ENCODE results near the gene MAN2A1.

MAN2A1 gene

DNA sequence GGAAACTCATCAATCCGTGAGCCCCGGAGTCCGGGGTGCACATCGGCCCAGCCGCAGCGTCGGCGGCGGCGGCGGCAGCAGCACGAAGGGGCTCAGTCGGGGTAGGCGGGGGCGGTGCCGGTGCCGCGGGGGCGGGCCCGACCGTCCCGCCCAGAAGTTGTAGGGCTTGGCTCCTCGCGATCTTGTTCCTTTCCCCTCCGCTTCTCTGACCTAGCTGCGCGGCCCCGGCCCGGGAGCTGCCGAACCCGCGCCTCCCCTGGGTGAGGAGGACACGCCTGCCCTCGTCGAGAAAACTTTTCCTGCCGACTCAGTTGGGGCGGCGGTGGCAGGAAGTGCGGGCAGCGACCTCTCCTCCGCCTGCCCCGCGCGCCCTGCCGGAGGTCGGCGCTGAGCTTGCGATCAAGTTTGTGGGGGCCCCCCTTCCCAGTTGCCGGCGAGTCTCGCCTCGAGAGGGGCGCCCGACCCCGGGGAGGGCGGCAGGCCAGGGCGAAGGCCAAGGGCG is at the start of gene MAN2A1:
MAN2A1 (plus strand) TSS at position 188 of the 502 bp plus-strand sequence. CDS start 491 bp downstream, outside the sequence.
- peak; percentile 82 for DNase-seq (ENCODE audit: low spot score)

DNA sequence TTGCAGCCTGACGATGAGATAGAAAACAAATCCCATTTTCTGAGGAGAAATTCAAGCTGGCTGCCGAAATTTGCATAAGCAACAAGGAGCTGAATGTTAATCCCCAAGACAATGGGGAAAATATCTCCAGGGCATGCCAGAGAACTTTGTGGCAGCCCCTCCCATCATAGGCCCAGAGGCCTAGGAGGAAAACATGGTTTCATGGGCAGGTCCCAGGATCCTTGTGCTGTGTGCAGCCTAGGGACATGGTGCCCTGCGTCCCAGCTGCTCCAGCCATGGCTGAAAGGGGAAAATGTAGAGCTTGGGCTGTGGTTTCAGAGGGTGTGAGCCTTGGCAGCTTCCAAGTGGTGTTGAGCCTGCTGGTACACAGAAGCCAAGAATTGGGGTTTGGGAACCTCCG is 48.8 kb upstream of the MAN2A1 start:
- no peak for DNase-seq (ENCODE audit: low spot score)

DNA sequence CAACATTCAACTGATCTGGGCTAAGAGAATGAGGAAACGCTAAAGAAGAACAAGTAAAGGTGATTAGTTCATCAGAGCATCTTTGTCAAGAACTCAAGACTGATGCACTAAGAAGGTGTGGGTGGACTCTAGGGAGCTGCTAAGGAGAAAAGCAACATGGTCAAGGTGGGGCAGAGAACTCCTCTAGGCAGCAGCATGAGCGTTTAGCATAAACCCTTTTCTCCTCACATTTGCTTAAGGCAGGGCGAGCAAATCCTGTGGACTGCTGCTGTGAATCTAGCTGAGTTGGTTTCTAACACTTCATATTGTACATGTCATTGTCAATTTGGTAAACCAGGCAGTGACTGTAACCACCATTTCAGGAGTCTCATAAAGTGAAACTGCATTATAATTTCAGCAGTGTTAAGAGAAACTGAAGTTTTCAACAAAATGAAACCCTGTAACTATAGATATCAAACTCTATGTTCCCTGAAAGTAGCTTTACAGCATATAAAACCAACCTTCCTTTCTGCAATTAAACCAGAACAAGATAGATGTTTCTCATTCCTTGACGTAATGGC is 45.9 kb upstream of the MAN2A1 start:
- no peak for DNase-seq (ENCODE audit: low spot score)

DNA sequence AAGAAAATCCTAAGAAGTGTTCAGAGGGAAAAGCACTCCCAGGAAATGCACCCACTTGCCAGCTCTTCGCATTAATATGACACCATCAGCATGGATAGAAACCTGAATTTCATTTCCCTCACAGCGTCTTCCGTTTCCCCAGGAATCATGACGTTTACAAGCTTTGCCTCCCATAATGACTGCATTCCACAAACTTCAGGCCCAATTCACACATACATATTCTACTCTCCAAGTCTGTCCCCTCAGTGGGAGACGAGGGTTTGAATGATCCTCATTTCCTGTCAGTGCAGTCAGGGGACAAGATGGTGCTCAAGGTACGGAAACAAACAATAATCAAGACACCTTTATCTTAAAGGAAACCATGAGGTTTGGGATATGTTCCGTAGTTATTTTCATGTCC is 44.9 kb upstream of the MAN2A1 start:
- DNase-seq (ENCODE audit: low spot score) = no peak

DNA sequence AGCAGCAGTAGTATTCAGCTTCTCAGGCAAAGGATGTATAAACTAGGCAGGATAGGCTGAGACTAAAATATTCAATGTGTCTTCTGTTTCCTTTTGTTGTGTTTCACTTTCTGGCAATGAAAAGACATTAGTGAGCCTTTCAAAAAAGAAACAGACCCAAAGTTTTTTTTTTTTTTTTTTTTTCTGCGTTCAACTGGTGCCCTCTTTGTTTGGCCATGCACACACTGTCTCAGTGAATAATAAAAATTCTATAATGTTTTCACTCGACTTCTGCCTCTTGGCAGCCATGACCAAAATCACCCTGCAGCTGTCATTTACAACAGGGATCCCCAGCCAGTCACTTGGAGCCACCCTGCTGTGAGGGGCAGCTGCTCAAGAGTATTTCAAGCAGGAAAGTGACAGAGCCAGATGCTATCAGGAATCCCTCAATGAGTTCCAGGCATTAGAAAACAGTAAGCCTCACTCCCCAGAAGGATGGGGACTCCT is 44.0 kb upstream of the MAN2A1 start:
- no peak for DNase-seq (ENCODE audit: low spot score)

DNA sequence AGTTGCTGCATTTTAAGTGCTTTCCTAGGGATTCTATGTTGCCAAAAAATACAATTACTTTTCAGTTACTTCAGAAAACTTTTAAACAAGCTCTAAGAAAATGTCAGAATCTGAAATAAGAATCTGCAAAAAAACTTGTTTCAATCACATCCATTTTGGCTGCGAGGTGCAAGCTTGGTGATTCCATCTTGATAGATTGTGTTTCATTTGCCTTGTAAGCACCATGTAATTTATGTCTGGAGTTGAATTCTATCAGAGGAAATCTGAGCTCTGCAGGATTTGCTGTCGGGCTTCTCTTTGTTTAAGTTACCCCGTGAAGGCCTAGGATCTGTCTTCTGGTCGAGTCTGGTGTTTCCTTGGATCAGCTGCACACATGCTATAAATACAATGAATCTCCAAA is 40.4 kb upstream of the MAN2A1 start:
- DNase-seq (ENCODE audit: low spot score) = no peak

DNA sequence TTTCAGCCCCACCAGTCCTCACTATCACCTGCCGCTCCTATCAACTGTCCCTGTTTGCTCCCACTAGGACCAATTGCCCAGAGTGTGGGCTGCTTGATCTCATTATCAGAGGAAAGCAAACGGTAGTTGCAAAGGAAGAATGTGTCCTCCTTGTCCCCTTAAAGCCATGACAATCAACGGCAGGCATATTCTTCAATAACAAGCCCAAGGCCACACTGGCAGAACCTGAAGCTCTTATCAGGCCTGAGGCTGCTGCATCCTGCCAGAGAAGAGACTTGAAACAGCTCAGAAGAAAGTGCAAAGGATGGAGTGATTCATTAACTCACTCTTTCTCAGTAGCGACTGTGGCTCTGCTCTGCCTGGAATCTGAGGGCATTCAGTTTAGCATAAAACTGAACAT is 39.2 kb upstream of the MAN2A1 start:
- DNase-seq (ENCODE audit: low spot score) = no peak

DNA sequence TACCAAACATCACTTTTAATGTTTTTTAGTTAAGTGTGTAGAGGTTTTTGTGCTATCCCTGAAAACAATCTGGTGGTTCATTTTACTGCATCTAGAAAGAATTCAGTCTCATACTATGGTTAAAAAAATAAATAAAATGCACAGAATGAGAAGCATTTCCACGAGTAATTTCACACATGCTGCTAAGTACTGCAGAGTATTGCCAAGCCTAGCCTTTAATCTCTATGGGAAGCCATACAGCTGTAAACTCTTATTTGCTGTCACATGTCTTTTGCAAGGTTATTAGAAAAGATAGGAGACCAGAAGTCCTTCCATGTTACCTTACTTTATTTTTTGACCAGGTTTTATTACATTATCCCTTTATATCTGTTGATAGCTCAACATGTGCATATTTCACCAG is 37.6 kb upstream of the MAN2A1 start:
- DNase-seq (ENCODE audit: low spot score) = no peak

DNA sequence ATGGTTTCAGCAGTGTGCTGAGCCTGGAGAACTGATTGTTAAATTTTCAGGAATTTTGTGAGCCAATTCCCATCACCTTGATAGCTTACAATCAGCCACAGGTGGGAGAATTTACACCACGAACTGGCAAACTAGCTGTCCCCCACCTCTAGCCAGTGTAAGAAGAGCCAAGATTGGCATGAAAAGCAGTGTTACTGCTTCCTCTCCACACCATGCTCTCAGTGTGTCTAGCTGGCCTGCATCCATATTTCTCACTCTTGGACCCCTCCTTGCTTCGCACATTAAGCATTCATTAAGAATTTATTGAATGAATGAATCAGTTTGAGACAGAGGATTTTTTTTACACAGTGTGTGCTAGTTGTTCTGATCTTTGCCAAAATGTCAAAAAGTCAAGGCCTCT is 36.7 kb upstream of the MAN2A1 start:
- DNase-seq (ENCODE audit: low spot score) = no peak

DNA sequence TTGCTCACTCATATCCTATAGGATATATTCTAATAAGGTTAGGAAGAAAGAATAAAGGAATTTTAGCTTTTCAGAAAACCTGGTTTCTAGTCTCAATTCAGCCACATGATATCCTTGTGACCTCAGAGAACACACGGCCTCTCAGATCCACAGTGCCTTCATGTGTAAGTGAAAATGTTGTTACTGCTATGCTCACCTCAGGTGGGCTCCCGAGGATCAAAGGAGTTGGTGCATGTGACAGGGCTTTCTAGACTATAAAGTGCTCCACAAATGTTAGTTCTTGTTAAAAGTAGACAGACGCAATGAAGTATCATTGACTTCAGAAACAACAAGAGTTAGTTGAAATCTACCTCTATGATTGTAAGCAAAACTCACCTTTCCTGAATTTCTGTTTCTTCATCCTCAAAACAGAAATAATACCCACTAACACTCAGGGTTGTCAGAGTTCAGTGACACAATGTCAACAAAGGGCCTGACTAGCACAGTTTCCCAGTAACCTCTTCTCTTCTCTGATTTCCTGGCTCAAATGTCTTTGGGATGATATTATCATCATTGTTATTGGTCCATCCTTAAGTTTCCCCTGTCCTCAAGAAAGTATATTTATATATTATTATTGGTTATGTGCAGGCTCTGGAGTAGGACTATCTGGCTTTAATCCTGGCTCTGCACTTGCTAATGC is 36.0 kb upstream of the MAN2A1 start:
- DNase-seq (ENCODE audit: low spot score) = no peak

DNA sequence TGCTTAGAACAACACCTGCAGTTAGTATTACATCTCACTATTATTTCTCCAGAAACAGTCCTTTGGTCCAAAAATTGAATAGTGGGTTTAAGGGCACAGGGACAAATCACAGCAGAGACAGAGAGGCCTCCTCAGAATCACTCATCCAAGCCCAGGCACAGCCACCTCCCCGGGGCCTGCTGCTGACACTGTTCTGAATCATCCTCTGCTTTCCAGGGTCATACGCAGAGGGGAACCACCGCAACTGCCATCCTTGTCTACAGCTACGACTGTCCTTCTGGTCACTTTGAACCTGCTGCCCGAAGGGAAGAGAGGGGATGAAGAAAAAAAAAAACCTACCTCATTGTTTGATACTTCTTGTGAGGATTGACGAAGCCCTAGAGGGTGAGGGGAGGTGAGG is 35.3 kb upstream of the MAN2A1 start:
- no peak for DNase-seq (ENCODE audit: low spot score)

DNA sequence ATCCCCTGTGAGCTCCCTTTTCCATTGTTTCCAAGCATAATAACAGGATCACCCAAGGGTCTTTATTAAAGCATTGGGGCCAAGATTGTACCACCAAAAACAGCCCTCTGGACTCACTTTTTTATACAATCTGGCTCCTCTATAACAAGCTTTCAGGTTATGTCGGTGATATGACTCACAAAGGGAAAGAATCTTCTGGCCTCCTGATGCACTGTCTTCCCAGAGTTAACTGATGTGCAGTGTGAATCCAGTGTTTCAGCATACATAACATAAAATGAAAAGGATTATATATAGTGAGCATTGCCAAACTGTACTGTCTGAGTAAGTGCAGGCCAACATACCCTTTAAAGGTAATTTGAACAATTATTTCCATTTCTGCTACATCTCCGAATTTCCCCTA is 33.9 kb upstream of the MAN2A1 start:
- peak; percentile 11 for DNase-seq (ENCODE audit: low spot score)

DNA sequence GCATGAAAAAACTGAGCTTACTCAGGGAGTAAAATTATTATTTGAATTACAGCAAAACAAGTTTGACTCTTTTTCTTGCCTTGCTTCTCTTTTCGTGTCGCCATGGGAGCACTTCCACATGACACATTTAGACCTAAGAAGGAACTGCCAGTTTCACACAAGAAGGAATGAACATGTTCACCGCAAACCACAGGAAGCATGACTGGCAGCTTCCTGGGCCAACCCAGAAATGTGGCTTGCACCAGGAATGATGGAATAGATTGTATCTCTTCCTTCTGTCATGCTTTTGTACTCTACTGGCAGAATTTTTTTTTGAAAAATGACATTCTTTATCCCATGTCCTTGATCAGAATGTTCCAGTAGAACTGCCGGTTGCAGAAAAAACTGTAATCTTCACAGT is 32.9 kb upstream of the MAN2A1 start:
- DNase-seq (ENCODE audit: low spot score) = peak; percentile 86

DNA sequence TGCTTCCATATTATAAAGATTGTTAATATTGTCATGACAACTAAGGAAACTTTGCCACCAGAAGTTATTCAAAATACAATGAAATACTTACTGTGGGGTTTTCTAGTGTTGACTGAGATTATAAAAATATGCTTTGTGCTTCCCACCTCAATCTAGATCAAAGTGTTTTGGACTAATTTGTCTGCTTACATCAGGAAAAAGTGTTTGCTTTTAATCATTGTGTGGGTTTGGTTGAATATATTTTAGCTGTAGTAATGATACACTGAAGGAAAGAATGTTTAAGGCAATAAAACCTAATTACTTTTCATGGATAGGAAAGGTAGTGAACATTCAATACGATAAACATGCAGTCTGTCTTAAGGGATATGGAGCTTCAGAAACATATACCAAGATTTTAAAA is 29.8 kb upstream of the MAN2A1 start:
- peak; percentile 92 for DNase-seq (ENCODE audit: low spot score)

DNA sequence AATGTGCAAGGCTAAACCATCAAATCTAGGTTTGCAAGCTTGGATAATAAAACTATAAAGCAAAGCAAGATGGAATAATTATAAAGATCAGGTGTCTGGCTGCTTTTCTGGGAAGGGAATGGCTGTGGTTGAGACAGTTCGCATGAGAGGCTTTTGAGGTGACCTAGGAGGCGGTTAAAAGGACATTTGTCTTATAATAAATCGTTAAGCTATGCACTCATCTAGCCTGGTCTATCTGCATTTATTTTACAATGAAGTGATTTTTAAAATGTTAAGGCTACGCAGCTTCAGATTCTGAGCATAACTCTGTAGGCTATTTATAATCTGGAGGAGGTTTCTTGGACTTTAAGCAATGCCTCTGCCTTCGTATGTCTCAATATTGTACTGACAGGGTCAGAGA is 29.4 kb upstream of the MAN2A1 start:
- DNase-seq (ENCODE audit: low spot score) = no peak

DNA sequence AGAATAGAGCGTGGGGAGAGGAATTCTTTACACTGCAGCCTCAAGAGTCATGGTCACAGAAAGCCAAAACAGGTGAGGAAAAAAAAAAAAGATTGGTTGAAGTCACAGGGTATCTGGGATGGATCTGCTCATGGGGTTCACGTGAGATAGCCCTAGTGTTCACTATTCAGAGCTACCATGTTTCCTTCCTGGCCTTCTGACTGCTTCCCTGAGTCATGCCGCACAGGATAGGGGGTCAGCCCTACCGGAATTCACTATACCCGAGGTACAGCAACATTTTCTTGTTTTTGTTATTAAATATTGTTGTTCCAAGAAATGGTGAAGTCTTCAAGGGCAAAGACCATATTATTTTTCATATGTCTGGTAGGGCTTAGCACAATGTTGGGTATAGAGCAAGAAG is 21.5 kb upstream of the MAN2A1 start:
- DNase-seq (ENCODE audit: low spot score) = no peak

DNA sequence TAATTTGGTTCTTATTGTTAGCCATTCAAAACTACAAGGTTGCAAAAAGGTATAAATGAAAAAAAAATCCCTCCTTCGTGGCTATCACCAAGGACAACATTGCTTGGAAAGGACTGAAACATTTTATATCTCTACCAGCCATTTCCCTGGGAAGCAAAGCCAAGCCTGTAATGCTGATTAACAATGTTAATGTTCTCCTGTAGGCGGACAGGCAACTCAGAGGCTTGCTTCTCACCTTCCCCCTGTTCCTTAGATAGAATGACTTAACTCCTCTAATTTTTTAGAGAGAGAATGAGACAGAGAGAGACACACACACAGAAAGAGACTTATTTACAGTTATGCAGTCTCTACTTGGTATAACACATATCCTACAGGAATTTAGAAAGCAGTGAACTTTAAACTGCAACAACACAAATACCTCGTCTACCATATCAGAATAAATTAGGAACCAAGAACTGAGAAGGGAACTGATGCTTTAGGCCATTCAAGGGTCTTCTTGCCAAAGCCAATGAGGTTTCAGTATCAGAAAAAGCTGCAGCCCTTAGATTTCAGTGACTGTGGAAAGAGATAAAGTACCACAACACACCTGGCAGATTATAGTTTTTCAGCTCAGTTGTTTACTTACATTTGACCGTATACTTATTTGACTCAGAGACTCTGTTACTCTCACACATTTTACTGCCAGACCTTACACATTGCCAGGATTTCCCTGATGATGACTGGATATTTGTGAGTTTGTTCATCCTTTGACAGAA is 20.9 kb upstream of the MAN2A1 start:
- DNase-seq (ENCODE audit: low spot score) = no peak

DNA sequence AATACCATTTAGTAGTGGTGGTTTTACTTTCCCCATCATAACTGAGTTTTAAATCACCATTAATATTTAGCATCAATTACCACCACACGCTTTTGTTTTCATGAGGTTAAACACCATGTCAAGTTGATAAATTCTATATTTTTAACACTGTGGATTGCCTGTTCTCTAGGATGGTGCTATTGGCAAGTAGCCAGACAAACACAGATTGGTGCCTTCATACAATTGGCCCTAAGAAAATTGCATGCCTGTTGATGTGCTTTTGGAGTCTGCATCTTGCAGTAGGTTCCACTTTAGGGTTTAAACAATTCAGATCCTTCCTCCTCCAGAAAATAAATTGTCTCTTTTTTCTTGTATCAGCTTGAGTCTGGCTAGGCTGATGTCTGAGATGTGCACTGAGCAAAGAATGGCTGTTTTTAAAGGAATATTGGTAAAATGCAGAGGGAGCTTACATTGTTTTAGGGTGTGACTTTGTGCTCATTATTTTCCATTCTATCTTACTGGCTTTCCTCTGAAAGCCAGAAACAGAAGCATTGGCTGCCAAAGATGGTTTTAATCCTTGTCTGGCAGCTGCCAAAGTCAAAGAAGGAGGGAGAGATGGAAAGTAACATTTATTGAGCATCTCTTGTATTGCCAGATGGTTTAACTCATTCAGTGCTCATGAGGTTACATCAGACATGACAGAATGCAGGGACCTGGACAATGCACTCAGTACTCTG is 19.6 kb upstream of the MAN2A1 start:
- DNase-seq (ENCODE audit: low spot score) = no peak

DNA sequence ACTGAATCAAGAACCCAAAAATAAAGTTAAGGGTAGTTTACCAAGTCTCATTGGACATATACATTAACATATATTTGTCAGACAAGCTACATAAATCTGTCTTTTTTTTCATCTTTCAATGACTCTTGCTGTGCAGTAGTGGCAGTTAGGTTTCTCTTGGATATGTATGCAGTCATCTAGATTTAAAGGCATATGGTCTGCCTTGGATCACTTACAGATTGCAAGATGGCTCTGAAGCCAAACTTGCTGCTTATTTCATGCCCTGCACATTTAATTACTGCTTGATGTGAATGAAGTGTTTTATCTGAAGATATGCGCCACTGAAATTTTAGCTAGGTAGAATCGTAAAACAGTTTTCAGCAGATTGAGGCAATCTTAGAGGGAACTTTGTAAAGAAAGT is 18.6 kb upstream of the MAN2A1 start:
- no peak for DNase-seq (ENCODE audit: low spot score)

DNA sequence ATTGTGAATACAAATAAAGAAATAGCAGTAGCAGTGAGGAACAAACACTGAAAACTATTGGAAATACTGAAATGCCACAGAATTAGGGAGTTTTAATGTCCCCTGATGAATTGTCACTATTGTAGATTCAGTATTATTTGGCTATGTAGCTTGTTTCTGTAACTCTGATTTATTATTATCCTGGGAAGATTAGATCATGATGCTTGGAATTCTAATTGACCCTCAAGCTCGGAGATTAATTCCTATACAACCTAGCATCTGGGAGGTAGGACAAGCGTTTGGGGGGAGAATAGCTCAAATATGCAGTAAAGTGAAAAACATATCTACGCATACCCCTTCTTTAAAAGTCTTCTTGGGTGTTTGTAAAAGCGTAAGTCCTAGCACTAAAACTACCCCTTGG is 15.1 kb upstream of the MAN2A1 start:
- no peak for DNase-seq (ENCODE audit: low spot score)

DNA sequence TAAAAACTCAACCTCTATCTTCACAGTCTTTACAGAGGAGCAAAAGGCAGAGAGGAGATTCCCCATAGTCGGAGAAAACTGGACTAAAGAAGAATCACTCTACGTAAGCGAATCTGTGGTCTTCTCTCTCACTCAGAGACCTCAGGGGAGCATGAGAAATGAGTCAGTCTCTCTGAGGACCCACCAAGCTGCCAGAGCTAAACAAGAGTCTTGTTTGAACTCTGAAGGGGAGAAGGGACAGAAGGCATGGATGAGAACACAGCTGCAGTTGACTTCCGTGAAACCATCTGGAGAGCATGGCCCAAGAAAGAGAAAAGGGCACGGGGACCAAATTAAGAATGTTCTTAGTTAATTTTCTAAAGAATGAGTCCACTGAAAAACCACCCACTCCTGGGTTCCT is 12.8 kb upstream of the MAN2A1 start:
- DNase-seq (ENCODE audit: low spot score) = no peak

DNA sequence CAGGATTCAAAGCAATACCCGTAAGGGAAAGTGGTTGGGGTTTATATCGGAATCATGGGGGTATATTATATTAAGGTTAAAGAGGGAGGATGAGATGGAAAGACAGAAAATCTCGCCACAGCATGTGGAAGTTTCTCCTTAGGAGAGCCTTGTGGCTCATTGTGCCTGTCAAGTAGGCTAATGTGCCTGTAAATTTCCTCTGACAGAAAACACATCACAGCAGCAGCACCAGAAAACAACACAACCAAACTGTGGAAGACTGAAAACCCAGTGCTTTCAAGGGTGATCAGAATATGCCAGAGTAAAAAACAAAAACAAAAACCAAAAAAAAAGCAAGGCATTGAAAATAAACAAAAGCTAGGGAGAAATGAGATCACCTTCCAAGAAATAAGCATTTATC is 11.3 kb upstream of the MAN2A1 start:
- DNase-seq (ENCODE audit: low spot score) = no peak

DNA sequence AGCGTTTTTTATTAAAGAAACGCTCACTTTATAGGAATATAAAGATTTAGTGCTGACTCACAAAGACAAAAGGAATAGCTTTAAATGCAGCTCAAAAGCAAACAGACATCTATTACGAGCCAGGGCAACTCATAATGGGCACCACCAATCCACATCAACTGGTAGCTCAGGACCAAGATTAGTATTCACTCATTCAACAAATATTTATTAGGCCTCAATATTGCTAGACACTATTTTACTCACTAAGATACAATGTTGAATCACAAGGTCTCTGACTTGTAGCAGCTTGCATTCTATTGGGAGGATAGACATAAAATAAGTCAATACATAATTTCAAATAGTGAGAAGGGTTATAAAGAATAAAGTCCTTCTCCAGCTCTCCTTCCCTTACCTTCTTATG is 8.0 kb upstream of the MAN2A1 start:
- no peak for DNase-seq (ENCODE audit: low spot score)

Data from SW480 (cell line).